ENCODE measurements around the gene RFX8.

Gene RFX8

GRCh38 chr2:101348883-101349282 is 126.0 kb downstream of the RFX8 start:
- DNase-seq (ENCODE audit: low read depth): no peak

Measured in amniotic epithelial cell (primary cell).